AG04449 (cell line): ENCODE data around the gene KIAA0232.
A peak's percentile ranks its signal among the peaks of the same experiment; 100 is the strongest.

Experiments used
- CTCF ChIA-PET: fragments of 350-600 bp; formaldehyde crosslinking; extraction: SDS; loops from one replicate; lab custom pipeline; 2021; ENCODE audit warnings: antibody characterized with exemption; lab: Yijun Ruan, JAX
- POLR2A ChIA-PET: fragments of 400-600, 350-600 bp; formaldehyde crosslinking; extraction: SDS; loops from one replicate; lab custom pipeline; 2020; ENCODE audit warnings: antibody characterized with exemption, inconsistent platforms; lab: Yijun Ruan, JAX
- DNase-seq: peaks from one replicate; pipeline ENCODE4 v3.0.0-alpha.2; 2010; ENCODE audit warnings: low read depth, low spot score
- H3K4me3 ChIP-seq: 2 replicates; pipeline ENCODE4 v1.5.1; 2011; ENCODE audit warnings: low read depth, mild to moderate bottlenecking, control low read depth, low read length
- CTCF ChIP-seq: IDR thresholded peaks from one replicate; pipeline ENCODE4 v1.5.1; 2011; ENCODE audit warnings: mild to moderate bottlenecking, moderate library complexity, low read length, control low read depth, inconsistent platforms; ENCODE audit not compliant: insufficient read depth; ENCODE audit errors: missing control alignments

KIAA0232 gene

DNA sequence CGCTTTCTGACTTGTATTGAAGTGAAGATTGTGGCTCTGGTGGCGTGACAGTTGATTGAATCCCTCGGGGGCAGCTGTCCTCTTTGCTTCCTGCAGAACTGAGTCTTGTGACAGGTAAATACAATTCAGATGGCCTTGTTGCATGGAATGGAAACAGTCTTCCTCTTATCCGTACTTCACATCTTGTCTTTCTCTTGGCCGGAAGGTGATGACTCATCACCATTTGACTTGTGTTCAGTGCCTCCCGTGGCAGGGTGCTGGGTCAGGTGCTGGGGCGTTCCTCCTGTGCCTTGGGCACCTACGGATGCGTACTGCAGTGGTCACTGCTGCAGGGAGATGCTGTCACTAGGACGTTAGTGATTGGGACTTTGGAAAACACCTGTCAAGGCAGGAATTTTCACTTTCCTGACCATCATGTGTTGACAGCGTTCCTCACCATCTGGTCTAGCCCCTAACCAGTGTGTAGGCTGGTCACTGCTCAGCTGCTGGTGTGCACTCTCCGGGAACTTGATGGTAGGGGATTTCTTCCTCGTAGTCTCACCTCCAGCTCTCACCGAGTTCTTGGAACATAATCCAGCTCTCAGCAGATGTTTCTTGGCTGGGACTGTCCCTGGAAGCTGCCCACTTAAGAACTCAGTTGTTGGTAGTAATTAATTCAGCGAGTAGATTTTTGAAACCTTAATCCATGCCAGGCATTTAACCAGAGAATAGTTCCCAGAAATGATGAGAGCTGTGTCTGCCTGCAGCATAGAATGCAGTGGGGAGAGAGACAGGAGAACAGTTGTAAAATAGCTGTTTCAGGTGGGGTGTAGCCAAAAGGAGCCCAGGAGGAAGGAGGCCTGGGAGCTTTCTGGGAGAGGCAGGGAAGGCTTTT, 134.3 kb downstream of the KIAA0232 start:
- POLR2A ChIA-PET = no interaction called here
- no peak overlapping the region for H3K4me3 ChIP-seq
- CTCF ChIA-PET = interaction anchor here (1.1 to 2.1 kb wide), 3 partner anchors 8 to 65 kb away, joined by 3 to 9 read pairs (median 5); partner anchors contain the start of gene TBC1D14
- no peak for TF ChIP-seq CTCF
- no peak for DNase-seq

GRCh38 chr4:6917461-6918271, 135.1 kb downstream of the KIAA0232 start:
- ChIA-PET POLR2A (no interaction called here), CTCF (interaction anchor here (1.1 to 2.1 kb wide), 4 partner anchors 9 to 64 kb away, joined by 3 to 9 read pairs (median 5); partner anchors contain the start of gene TBC1D14)
- H3K4me3 ChIP-seq = no peak overlapping the region
- no peak for DNase-seq
- TF ChIP-seq CTCF = peak; percentile 21

DNA sequence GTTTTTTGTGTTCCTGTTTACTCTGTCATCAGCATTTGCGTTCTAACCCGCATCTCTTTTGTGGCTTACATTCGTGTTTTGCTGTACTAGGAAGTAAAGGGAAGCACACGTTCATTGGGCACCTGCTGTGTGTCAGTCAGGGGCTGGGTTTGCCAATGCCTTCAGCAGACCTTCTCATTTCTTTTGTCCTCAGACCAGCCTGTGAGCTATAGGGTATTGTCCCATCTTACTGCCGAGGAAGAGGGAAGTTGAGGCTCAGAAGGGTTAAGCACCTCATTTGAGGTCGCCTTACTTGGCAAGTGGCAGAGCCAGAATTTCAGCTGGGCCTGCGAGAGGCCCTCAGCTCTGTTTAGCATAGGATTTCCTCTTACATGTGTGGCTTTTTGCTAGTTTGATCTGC, 135.8 kb downstream of the KIAA0232 start:
- CTCF ChIA-PET = interaction anchor here (0.6 to 2.1 kb wide), 4 partner anchors 9 to 19 kb away, joined by 3 to 9 read pairs (median 4); partner anchors contain the start of gene TBC1D14
- POLR2A ChIA-PET = no interaction called here
- H3K4me3 ChIP-seq = no peak overlapping the region
- no peak for DNase-seq
- no peak for TF ChIP-seq CTCF

DNA sequence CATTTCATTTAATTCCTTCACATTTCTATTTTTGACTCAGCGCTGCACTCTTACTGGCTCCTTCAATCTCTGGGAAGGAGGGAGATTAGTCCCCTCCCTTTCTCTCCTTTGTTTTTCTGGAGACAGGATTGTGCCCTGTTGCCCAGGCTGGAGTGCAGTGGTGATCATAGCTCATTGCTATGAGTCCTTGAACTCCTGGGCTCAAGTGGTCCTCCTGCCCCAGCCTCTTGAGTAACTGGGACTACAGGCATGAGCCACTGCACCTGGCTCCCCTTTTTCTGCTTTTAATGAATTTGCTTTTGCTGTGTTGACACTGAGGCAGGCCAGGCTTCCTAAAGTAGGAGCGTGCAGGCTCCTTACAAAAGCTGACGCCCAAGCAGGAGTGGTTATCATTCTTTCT, 137.6 kb downstream of the KIAA0232 start:
- POLR2A ChIA-PET = no interaction called here
- H3K4me3 ChIP-seq = no peak overlapping the region
- no peak for DNase-seq
- no peak for TF ChIP-seq CTCF
- CTCF ChIA-PET = interaction anchor here (0.9 to 1.8 kb wide), 5 partner anchors 9 to 54 kb away, joined by 3 to 4 read pairs (median 3); no protein-coding TSS in a partner anchor

GRCh38 chr4:6923507-6923906, 141.0 kb downstream of the KIAA0232 start:
- POLR2A ChIA-PET = interaction anchor here (1.0 kb wide), 1 partner anchor 14 kb away, joined by 3 read pairs; the partner anchor contains the start of gene TBC1D14
- CTCF ChIA-PET = no interaction called here
- H3K4me3 ChIP-seq = no peak overlapping the region
- no peak for TF ChIP-seq CTCF
- DNase-seq = no peak
